Activated naive CD8-positive, alpha-beta T cell treated with anti-CD3 and anti-CD28 coated beads, Interleukin-2, amount 10 ng/mL, durations not matched to agents 7 days and 5 days (primary cell): Measurements from ENCODE around the gene SMTNL2. TPM values are rescaled to one million over a fixed set of nuclear protein-coding genes. Genes with fewer than 3 reads are reported as not detected.

Experiments
- ATAC-seq: fragments of 150-1000 bp; cut with Tn5 transposase; one replicate; pipeline ENCODE4 v1.10.0; 2021; ENCODE audit warnings: low read depth, moderate library complexity
- POLR2A ChIA-PET: fragments of 350-600 bp; sonication (Branson Sonifier 250); formaldehyde crosslinking; loops from one replicate; lab custom pipeline; 2021; ENCODE audit warnings: antibody characterized with exemption; lab: Charles Lee
- DNase-seq: peaks from one replicate; pipeline ENCODE4 v3.0.0; 2021
- H3K27ac Mint-ChIP-seq: one replicate; pipeline ENCODE4 v1.8.0; 2022; ENCODE audit warnings: mild to moderate bottlenecking, mixed read lengths
- H3K27me3 Mint-ChIP-seq: one replicate; pipeline ENCODE4 v1.8.0; 2022; ENCODE audit warnings: mild to moderate bottlenecking, moderate library complexity, mixed read lengths
- H3K36me3 Mint-ChIP-seq: one replicate; pipeline ENCODE4 v1.8.0; 2021; ENCODE audit warnings: mild to moderate bottlenecking, mixed read lengths
- H3K4me1 Mint-ChIP-seq: one replicate; pipeline ENCODE4 v1.8.0; 2021; ENCODE audit warnings: mixed read lengths
- H3K4me3 Mint-ChIP-seq: one replicate; pipeline ENCODE4 v1.8.0; 2022; ENCODE audit warnings: mild to moderate bottlenecking, moderate library complexity, mixed read lengths
- H3K9me3 Mint-ChIP-seq: one replicate; pipeline ENCODE4 v1.8.0; 2021; ENCODE audit warnings: mixed read lengths
- total RNA-seq, 2 experiments: library from RNA; stranded (reverse); gene quantifications; one replicate each; pipeline ENCODE4 v1.2.3, GENCODE V29; 2021

The SMTNL2 gene
- total RNA-seq, 2 experiments from 2014 or later: not detected

DNA sequence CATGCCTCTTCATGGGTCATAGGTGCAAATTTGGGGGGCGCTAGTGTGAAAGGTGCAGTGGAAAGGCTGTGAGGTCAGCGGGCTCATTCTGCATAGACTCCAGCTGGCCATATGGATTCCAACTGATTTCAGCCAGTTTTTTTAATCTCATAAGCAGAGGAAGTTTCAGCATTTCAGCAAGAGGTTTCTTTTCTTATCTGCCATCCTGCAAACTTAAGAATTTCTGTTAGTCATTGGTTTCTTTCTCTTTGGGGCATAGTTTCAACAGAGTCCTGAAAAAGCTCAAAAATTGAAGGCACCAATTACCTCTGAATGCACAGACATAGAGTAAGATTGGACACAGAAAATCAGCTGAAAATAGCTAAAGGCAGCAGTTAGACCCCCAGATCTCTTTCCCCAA is 73.3 kb downstream of the SMTNL2 start:
- ATAC-seq (no peak), DNase-seq (no peak)
- no peak overlapping the region for H3K4me3 Mint-ChIP-seq
- H3K27ac Mint-ChIP-seq: no peak overlapping the region
- peaks cover 2% of the 10 kb centered on the region for H3K4me1 Mint-ChIP-seq
- POLR2A ChIA-PET: no interaction called here
- peaks cover 6% of the 10 kb centered on the region for H3K27me3 Mint-ChIP-seq
- no peaks in the 10 kb centered on the region for H3K36me3 Mint-ChIP-seq
- H3K9me3 Mint-ChIP-seq: no peaks in the 10 kb centered on the region

Other genes with a start within 250 kb of the SMTNL2 start
- 10 to 100 TPM; 65.6 to 69.4 TPM for gene UBE2G1, start 217.9 kb upstream of the SMTNL2 start, total RNA-seq
- gene SPNS3, start 150.6 kb upstream of the SMTNL2 start, total RNA-seq: 10 to 100 TPM; 26.5 to 32.9 TPM
- gene SPNS2, start 85.6 kb upstream of the SMTNL2 start, total RNA-seq: 1 to 10 TPM; 6.7 to 6.9 TPM
- 10 to 100 TPM; 59.1 to 61.6 TPM for gene MYBBP1A, start 29.1 kb upstream of the SMTNL2 start, total RNA-seq
- gene GGT6, start 24.0 kb upstream of the SMTNL2 start, total RNA-seq: not detected
- not detected for gene ALOX15, start 57.1 kb downstream of the SMTNL2 start, total RNA-seq
- gene PELP1, start 119.6 kb downstream of the SMTNL2 start, total RNA-seq: 10 to 100 TPM; 73.8 to 74.7 TPM
- 100 to 1,000 TPM; 325 to 330 TPM for gene ARRB2, start 126.1 kb downstream of the SMTNL2 start, total RNA-seq
- 10 to 100 TPM; 29.4 to 32.2 TPM for gene MED11, start 146.9 kb downstream of the SMTNL2 start, total RNA-seq
- gene ZMYND15, start 155.3 kb downstream of the SMTNL2 start, total RNA-seq: under 1 TPM in 1 of 2 experiments, not detected in 1; 0.17 TPM
- 1 to 10 TPM; 2.7 to 3.0 TPM for gene CXCL16, start 155.4 kb downstream of the SMTNL2 start, total RNA-seq
- not detected for gene TM4SF5, start 187.4 kb downstream of the SMTNL2 start, total RNA-seq
- not detected for gene VMO1, start 201.8 kb downstream of the SMTNL2 start, total RNA-seq
- not detected for gene GLTPD2, start 204.4 kb downstream of the SMTNL2 start, total RNA-seq
- 10 to 100 TPM; 81.4 to 83.1 TPM for gene PSMB6, start 211.6 kb downstream of the SMTNL2 start, total RNA-seq
- gene PLD2, start 222.6 kb downstream of the SMTNL2 start, total RNA-seq: 10 to 100 TPM; 18.8 to 21.7 TPM
- 100 to 1,000 TPM; 123 to 128 TPM for gene MINK1, start 248.8 kb downstream of the SMTNL2 start, total RNA-seq